Stimulated activated CD4-positive, alpha-beta T cell treated with anti-CD3 and anti-CD28 coated beads, Interleukin-2, amount 100 ng/mL, for 48 hours (primary cell): ENCODE measurements around the gene ESYT2.

Source experiments
- DNase-seq, 2 donors: peaks; one replicate each; pipeline ENCODE4 v3.0.0-alpha.2; 2020

ESYT2 gene

DNA sequence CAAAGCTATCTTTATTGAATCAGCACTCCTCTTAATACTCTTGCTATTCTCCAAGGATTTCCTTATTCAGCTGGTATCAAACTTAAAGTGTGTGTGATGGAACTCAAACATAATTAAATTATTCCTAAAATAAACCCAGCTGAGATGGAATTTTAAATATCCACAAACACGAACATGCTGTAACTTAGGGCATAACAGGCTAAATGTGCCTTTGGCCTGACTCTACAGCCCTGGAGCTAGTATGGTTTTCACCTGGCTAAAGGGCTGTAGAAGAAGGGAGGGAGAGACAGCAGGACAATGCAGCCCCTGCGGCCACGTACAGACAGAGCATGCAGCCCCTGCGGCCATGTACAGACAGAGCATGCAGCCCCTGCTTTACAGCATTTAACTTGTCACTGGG lies 34.0 kb downstream of the ESYT2 start:
- DNase-seq = no peak

GRCh38 chr7:158791107-158791506 lies 38.2 kb downstream of the ESYT2 start:
- no peak for DNase-seq

GRCh38 chr7:158789842-158790241 lies 39.5 kb downstream of the ESYT2 start:
- DNase-seq = no peak

DNA sequence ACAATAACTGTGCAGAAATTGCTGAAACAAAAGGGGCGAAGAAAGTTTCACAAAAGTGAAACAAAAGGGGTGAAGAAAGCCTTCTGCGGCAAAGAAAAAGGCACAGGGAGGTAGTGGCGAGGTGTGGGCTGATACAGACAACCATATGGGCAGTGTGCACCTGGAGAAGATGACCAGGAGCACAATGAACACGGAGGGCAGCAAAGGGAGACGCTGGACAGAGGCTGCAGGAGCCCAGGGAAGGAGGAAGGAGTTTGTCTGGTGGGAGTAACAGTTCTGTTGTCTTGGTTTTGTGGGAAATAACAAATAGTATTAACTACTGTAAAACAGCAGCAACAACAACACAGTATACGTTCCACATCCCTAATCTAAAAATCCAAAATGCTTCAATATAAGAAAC lies 42.4 kb downstream of the ESYT2 start:
- DNase-seq = no peak

DNA sequence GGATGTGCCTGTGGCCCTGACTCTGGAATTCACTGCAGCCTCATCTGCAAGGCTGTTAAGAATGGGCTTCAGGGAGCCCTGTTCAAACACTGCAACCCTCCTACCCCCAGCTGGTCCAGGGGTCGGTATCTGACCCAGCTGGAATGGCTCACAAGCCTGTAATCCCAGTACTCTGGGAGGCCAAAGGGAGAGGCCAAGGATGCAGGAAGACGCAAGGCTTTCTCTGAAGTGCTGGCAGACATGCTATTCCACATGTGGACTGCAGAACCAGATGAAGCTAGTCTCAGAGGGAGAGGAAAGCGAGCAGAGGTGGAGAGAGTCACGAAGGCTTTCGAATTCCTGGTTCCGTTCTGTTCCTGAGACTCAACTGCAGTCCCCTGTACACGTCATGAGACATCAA lies 45.0 kb downstream of the ESYT2 start:
- no peak for DNase-seq

DNA sequence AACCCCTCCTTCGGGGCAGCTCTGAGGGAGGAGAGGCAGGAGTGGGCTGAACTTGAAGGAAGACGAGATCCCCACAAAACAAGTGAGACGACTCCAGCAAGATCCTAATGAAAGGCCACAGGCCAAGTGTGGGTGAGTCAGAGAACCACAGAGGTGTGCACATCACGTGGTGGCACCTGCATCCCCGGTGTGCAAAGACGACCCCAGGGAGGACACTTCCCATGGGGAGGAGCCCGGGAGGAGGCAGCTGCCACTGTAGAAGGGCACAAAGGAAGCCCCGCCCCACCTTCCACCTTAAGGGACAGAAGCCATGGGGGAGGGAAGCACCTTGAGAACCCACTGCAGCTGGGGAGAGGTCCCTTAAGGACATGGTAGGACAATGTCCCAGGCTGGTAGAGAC lies 45.7 kb downstream of the ESYT2 start:
- DNase-seq = no peak

DNA sequence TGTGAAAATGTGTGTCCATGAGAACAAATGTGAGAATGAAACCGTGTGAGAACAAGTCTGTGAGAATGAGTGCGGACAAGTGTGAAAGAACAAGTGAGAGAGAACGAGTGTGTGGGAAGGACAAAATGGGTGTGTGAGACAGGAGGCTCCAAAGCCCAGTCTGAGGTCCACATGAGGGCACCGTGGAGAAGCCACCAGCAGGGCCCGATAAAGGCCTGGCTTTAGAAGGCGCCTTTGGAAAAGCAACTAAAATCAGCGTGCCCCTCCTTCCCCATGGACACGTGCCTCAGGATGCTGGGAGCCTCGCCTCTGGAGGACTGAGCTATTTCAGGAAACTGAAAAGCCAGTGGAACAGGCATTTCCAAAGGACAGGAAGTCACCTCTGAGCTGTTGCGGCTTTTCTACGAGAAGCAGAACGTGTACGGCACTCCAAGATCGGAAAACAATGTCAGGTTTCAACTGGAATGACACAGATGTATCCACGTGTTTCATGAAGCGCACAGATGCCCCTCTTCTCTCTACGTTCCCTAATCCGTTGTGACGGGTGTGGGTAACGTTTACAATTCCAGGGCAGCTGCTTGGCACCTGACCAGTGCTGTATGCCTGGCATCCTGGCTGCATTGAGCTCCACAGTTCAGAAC lies 46.4 kb downstream of the ESYT2 start:
- no peak for DNase-seq

GRCh38 chr7:158781974-158782664 lies 47.2 kb downstream of the ESYT2 start:
- DNase-seq = no peak

DNA sequence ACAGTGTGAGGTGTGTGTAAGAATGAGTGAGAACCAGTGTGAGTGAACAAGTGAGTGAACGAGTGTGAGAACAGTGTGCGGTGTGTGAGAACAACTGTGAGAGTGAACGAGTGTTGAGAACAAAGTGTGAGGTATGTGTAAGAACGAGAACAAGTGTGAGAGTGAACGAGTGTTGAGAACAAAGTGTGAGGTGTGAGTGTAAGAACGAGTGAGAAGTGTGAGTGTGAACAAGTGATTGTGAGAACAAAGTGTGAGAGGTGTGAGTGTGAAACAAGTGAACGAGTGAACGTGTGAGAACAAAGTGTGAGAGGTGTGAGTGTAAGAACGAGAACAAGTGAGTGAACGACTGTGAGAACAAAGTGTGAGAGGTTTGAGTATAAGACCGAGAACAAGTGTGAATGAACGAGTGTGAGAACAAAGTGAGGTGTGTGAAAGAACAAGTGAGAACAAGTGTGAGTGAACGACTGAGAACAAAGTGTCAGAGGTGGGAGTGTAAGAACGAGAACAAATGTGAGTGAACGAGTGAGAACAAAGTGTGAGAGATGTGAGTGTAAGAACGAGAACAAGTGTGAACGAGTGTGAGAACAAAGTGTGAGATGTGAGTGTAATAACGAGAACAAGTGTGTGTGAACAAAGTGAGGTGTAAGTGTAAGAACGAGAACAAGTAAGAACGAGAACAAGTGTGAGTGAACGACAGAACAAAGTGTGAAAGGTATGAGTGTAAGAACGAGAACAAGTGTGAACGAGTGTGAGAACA lies 47.9 kb downstream of the ESYT2 start:
- DNase-seq = no peak

GRCh38 chr7:158779061-158780000 lies 50.0 kb downstream of the ESYT2 start:
- no peak for DNase-seq

- DNase-seq = no peak
These were observed 50.8 kb downstream of the ESYT2 start for GRCh38 chr7:158778471-158778870.

GRCh38 chr7:158777793-158778192 lies 51.5 kb downstream of the ESYT2 start:
- no peak for DNase-seq

GRCh38 chr7:158776474-158776873 lies 52.8 kb downstream of the ESYT2 start:
- DNase-seq = no peak

GRCh38 chr7:158774952-158775351 lies 54.4 kb downstream of the ESYT2 start:
- no peak for DNase-seq

DNA sequence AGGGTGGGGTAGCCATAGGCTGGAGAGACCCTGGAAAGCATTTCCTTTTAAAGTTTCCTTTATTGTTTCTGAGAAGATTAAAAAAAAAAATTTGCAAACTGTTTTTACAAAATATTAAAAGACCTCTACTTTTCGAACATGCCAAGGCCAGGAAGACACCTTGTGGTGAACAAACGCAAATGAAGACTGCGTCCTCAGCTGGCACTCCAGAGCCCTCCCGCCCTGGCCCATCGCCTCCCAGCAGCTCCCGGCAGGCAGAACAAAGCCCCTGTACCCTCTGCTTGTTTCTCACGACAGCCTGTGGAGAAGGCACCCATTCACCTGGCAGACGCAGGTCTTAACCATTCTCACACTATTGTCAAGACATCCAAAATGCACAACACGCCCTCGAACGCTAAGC lies 56.4 kb downstream of the ESYT2 start:
- no peak for DNase-seq

GRCh38 chr7:158771213-158771834 lies 58.0 kb downstream of the ESYT2 start:
- no peak for DNase-seq

DNA sequence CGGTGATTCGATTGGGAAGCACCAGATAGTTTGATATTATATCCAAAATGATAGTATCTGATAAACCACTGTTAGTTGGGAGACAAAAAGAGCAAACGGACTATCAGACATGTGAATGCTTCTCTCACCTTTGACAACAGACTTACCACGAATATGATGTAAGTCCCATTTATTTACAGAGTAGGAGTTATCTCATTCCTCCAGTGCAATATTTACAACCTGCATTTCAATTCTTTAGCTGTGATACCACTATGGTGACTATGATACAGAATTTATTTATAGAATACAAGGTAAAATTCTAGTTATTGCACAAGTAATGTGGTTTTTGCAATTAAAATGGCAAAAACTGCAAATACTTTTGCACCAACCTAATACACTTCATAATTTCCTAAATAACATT lies 61.6 kb downstream of the ESYT2 start:
- DNase-seq = no peak

DNA sequence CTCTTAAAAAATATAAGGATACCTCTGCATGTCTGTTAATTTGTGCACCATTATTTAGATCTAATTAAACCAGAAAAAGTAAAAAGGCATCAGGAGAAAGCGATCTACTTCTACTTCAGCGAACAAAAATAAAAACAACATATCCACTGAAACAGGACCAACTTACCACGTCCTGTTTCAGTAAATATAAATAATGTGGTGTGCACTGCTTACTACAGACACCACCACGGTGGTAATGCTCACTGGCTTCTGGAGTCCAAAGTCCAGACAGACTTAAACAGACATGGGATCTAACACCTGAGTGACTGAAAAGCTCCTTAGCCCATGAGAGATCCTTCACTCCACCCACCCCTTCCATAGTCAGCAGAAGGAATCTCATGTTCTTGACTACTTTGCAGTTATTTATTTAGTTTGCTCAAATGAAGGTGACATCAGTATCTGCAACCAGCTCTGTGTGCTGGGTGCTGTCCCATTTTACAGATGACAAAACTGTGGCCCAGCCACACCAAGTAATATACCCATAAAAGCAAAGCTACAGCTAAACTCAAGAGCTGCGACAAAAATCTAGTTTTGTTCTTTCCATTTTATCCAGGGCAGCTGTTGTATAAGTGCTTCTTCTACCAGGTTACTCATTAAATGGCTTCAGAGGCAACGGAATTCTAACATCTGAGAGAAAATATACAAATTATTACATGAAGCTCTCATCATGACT lies 62.6 kb downstream of the ESYT2 start:
- no peak for DNase-seq

- no peak for DNase-seq
These were observed 64.3 kb downstream of the ESYT2 start for GRCh38 chr7:158765020-158765419.

DNA sequence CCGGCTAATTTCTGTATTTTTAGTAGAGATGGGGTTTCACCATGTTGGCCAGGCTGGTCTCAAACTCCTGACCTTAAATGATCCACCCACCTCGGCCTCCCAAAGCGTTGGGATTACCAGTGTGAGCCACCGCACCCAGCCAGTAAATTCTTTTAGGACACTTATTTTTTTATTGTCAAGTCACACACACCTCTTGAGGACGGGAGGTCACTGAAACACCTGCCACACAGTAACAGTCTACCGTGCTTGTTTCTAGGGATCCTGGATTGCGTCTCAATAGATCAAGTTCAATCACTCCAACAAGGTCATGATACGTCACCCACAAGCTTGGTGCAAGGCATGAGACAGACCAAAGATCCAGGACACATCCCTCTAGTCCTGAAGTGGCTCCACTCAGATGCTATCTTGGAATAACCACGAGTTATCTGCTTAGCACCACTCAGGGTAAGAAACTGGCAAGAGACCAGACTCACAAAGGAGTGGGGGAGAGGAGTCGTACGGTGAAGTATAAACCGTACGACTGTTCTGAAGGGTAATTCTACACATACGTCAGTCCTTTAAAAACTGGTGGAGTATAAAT lies 65.8 kb downstream of the ESYT2 start:
- DNase-seq = no peak

DNA sequence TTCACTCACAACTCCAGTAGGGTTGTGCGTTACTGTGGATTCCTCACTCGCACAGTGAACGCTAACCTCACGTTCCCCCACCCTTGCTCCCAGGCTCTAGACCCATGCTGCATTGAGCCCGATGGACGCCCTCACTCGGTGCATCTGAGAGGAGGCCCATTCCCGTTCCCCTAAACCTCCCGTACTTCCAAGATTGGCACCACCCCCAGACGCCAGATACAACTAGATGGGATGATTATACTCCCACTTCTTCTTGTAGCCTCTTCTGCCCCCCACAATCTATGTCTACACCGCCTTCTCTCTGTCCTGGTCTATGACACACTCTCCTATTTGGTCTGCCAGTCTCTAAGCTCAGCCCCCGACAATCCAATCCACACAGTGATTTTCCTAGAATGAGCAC lies 67.4 kb downstream of the ESYT2 start:
- no peak for DNase-seq

DNA sequence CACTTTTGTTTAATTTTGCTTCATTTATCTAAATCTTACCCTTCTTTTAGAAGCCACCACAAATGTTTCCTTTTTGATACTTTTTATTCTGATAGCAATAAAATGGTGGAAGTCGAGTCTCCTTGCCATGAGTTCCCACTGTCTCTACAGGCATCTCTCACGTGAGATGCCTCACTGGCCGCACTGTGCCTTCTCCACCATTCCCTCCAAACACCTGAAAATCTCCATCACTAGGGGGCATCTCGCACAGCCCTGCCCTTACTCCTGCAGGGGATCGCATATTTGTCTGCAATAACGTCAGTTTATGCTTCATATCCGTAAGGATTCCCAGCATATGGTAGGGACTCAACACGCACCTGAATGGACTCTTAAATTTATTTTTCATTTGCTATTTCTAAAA lies 68.4 kb downstream of the ESYT2 start:
- no peak for DNase-seq
